Upper lobe of left lung (tissue), 6 donors: Measurements from ENCODE around the gene SAE1. TPM values are rescaled to one million over a fixed set of nuclear protein-coding genes. Genes with fewer than 3 reads are reported as not detected.

Experiments used
- ATAC-seq, 2 donors: fragments of 200-7000 bp; cut with Tn5 transposase; one replicate each; pipeline ENCODE4 v1.9.1; 2022; ENCODE audit warnings: mild to moderate bottlenecking in 2 of 2, moderate library complexity in 2 of 2; ENCODE audit not compliant: low FRiP score in 2 of 2
- DNase-seq, 2 donors: peaks; one replicate each; pipeline ENCODE4 v3.0.0-alpha.2; 2019 to 2020
- H3K27ac ChIP-seq, 4 donors: fragments of 200-600 bp; sonication (generic); one replicate each; pipeline ENCODE4 v1.5.1; 2016 to 2019
- H3K27me3 ChIP-seq, 4 donors: fragments of 200-600 bp; sonication (generic); one replicate each; pipeline ENCODE4 v1.5.1; 2017 to 2019
- H3K36me3 ChIP-seq, 4 donors: fragments of 200-600 bp; sonication (generic); one replicate each; pipeline ENCODE4 v1.5.1; 2016 to 2019
- H3K4me1 ChIP-seq, 4 donors: fragments of 200-600 bp; sonication (generic); one replicate each; pipeline ENCODE4 v1.5.1; 2018 to 2019
- H3K4me3 ChIP-seq, 4 donors: fragments of 200-600 bp; sonication (generic); one replicate each; pipeline ENCODE4 v1.5.1; 2017 to 2019; ENCODE audit warnings: mild to moderate bottlenecking in 2 of 4, moderate library complexity in 1 of 4
- H3K9me3 ChIP-seq, 4 donors: fragments of 200-600 bp; sonication (generic); one replicate each; pipeline ENCODE4 v1.5.1; 2018 to 2019
- EP300 ChIP-seq, 4 donors: sonication (generic); formaldehyde crosslinking; IDR thresholded peaks; one replicate each; pipeline ENCODE4 v1.5.1; 2017; ENCODE audit warnings: antibody characterized with exemption in 4 of 4, control low read depth in 2 of 4
- POLR2A ChIP-seq, 4 donors: fragments of 450-650 bp; IDR thresholded peaks; one replicate each; pipeline ENCODE4 v1.5.1; 2016 to 2017; ENCODE audit warnings: antibody characterized with exemption in 4 of 4, mild to moderate bottlenecking in 2 of 4
- POLR2AphosphoS5 ChIP-seq, 2 donors: sonication (generic); formaldehyde crosslinking; IDR thresholded peaks; one replicate each; pipeline ENCODE4 v1.5.1; 2017; ENCODE audit warnings: antibody characterized with exemption in 2 of 2
- WGBS, 2 donors: methylation state at CpG; one replicate each; pipeline ENCODE4 v1.1.5; 2017 to 2018; 5-methylcytosine and 5-hydroxymethylcytosine counted together
- total RNA-seq, 6 donors: library from RNA; depleted of rRNA in 4 of 6; stranded (reverse); fragments of >200 nt in 4 of 6; gene quantifications; one replicate each; pipeline versions ENCODE4 v1.1.0 to v1.2.1, GENCODE V29; 2016 to 2021
- TF ChIP-seq, protein P1 (sequence below), 6 experiments: fragments of 450-650 bp in 4 of 6; fragments of 200-600 bp in 2 of 6; sonication (generic) in 2 of 6; IDR thresholded peaks; one replicate each; pipeline ENCODE4 v1.5.1; 2016 to 2019; ENCODE audit warnings: antibody characterized with exemption in 6 of 6
- donor health status: DM: no; HTN: no; CAD: no; lungs with moderate emphysema.
- donor health status: DM: no; HTN: yes; CAD: no; lungs with severe emphysema.

The SAE1 gene
- total RNA-seq, 6 donors from 2014 or later: 31.1 to 61.2 (median 55.3) TPM

- 90 to 100% methylated on average over 1 to 33 of the region's 33 CpGs for WGBS, 2 donors
- no peak overlapping the region for H3K4me3 ChIP-seq
- no peak for ATAC-seq
- H3K4me1 ChIP-seq: peaks cover 8 to 10% (median 9%) of the 10 kb centered on the region in 4 donors
- TF ChIP-seq, protein P1, sequence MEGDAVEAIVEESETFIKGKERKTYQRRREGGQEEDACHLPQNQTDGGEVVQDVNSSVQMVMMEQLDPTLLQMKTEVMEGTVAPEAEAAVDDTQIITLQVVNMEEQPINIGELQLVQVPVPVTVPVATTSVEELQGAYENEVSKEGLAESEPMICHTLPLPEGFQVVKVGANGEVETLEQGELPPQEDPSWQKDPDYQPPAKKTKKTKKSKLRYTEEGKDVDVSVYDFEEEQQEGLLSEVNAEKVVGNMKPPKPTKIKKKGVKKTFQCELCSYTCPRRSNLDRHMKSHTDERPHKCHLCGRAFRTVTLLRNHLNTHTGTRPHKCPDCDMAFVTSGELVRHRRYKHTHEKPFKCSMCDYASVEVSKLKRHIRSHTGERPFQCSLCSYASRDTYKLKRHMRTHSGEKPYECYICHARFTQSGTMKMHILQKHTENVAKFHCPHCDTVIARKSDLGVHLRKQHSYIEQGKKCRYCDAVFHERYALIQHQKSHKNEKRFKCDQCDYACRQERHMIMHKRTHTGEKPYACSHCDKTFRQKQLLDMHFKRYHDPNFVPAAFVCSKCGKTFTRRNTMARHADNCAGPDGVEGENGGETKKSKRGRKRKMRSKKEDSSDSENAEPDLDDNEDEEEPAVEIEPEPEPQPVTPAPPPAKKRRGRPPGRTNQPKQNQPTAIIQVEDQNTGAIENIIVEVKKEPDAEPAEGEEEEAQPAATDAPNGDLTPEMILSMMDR (IDR thresholded peaks at IDR 0.05): no peak
- TF ChIP-seq POLR2A (IDR thresholded peaks at IDR 0.05) (no peak), POLR2AphosphoS5 (IDR thresholded peaks at IDR 0.05) (no peak), EP300 (IDR thresholded peaks at IDR 0.05) (no peak)
- H3K27ac ChIP-seq: no peak overlapping the region
- peaks cover 0 to 34% (median 22%) of the 10 kb centered on the region in 4 donors for H3K36me3 ChIP-seq
- DNase-seq: peak in 1 of 2 donors; percentile 61
- no peaks in the 10 kb centered on the region for H3K9me3 ChIP-seq
- H3K27me3 ChIP-seq: no peaks in the 10 kb centered on the region
These were observed 90.6 kb downstream of the SAE1 start for GRCh38 chr19:47221080-47221841.

DNA sequence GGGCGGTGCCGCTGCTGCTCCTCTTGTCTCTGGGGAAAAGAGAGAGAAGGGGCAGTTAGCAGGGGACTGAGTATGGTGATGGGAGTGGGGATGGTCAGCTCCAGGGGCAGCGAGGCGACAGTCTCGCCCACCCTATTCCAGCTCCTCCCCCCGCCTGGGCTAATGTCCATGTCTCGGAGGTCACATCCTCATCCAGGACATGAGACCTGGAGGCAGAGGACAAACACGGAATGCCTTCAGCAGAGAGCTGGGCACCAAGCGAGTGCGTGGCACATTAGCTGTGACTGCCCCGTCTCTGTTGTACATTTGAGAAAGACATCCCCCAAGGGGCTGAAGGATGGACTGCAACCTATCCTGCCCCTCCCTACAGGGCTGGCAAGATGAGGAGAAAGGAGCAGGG lies 91.3 kb downstream of the SAE1 start:
- TF ChIP-seq EP300 (IDR thresholded peaks at IDR 0.05) (no peak), POLR2A (IDR thresholded peaks at IDR 0.05) (no peak), POLR2AphosphoS5 (IDR thresholded peaks at IDR 0.05) (no peak)
- TF ChIP-seq, protein P1 (IDR thresholded peaks at IDR 0.05): no peak
- no peaks in the 10 kb centered on the region for H3K27me3 ChIP-seq
- peaks cover 14 to 16% (median 15%) of the 10 kb centered on the region in 4 donors for H3K4me1 ChIP-seq
- H3K27ac ChIP-seq: no peak overlapping the region
- H3K9me3 ChIP-seq: no peaks in the 10 kb centered on the region
- ATAC-seq (no peak), DNase-seq (no peak)
- H3K36me3 ChIP-seq: peaks cover 0 to 34% (median 22%) of the 10 kb centered on the region in 4 donors
- H3K4me3 ChIP-seq: no peak overlapping the region
- WGBS, 2 donors: 95% methylated on average over 11 of the region's 11 CpGs

GRCh38 chr19:47225746-47226425 lies 95.3 kb downstream of the SAE1 start:
- ATAC-seq (peak; percentile 81 to 84), DNase-seq (peak; percentile 87 to 98)
- TF ChIP-seq, protein P1 (IDR thresholded peaks at IDR 0.05): peak; percentile 51 to 81 (median 76)
- peak in 1 of 4 donors; percentile 78 for TF ChIP-seq EP300 (IDR thresholded peaks at IDR 0.05)
- peak; percentile 100 for TF ChIP-seq POLR2A (IDR thresholded peaks at IDR 0.05)
- peak; percentile 99 to 100 for TF ChIP-seq POLR2AphosphoS5 (IDR thresholded peaks at IDR 0.05)
- peak overlapping the region; percentile 98 to 100 (median 100) for H3K27ac ChIP-seq
- no peaks in the 10 kb centered on the region for H3K27me3 ChIP-seq
- H3K9me3 ChIP-seq: no peaks in the 10 kb centered on the region
- WGBS, 2 donors: 6 to 14% methylated on average over 9 to 24 of the region's 59 CpGs
- peak overlapping the region; percentile 56 to 99 (median 94) for H3K4me3 ChIP-seq
- peaks cover 36 to 54% (median 44%) of the 10 kb centered on the region in 4 donors for H3K4me1 ChIP-seq
- H3K36me3 ChIP-seq: peaks cover 0 to 26% (median 17%) of the 10 kb centered on the region in 4 donors

DNA sequence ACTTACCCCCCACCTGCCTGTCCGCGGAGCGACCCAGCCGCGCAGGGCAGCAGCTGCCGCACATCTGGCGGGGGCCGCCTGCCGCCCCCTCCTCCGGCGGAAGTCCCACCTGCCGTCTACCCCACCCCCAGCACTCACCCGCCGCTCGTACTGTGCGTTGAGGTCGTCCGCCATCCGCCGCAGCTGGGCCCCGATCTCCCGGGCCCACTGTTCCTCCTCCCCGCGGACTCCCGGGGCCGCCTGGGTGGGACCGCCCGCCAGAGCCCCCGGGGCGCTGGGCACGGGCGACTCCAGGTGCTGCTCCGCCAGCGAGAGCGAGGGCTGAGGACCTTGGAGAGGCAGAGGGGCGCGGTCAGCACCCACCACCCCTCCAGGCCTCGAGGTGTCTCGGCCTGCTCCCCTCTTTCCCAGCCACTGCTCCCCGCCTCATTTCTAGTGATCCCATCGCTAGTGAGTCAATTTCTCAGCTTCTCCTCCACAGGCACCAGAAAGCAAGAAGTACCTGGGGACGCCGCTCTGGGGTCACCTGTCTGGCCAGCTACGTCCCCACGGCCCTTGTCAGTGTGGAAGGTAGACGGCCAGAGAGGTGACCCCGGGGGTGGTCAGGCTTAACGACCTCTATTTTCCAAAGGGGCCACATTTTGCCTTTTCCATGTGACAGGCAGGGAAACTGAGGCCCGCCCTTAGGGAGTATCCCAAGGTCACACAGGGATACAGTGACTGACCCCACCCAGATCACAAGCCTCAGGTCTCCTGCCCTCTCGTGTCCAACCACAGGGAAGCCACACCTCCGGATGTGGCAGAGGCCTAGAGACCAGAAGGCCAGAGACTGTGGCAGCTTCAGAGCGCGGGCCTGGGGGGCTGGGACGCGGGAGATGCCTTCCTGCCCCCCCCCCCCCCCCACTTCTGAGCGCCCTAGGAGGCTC lies 96.1 kb downstream of the SAE1 start:
- Histone ChIP-seq H3K27me3 (no peaks in the 10 kb centered on the region), H3K36me3 (peaks cover 0 to 18% (median 9%) of the 10 kb centered on the region in 4 donors), H3K9me3 (no peaks in the 10 kb centered on the region), H3K4me1 (peaks cover 40 to 59% (median 48%) of the 10 kb centered on the region in 4 donors), H3K4me3 (peak overlapping the region; percentile 56 to 99 (median 94)), H3K27ac (peak overlapping the region; percentile 98 to 100 (median 100))
- peak; percentile 70 to 86 for ATAC-seq
- TF ChIP-seq POLR2AphosphoS5 (IDR thresholded peaks at IDR 0.05) (peak; percentile 78 to 93), EP300 (IDR thresholded peaks at IDR 0.05) (peak in 1 of 4 donors; percentile 86), POLR2A (IDR thresholded peaks at IDR 0.05) (peak in 2 of 4 donors; percentile 73 to 80)
- TF ChIP-seq, protein P1 (IDR thresholded peaks at IDR 0.05): peak in 1 of 6 experiments; percentile 14
- peak; percentile 88 to 96 for DNase-seq
- 3 to 8% methylated on average over 12 to 25 of the region's 56 CpGs for WGBS, 2 donors
